GM12878 (cell line): ENCODE results near the gene TEF. TPM values are rescaled to one million over a fixed set of nuclear protein-coding genes. Genes with fewer than 3 reads are reported as not detected.

Source experiments
- ATAC-seq: fragments of 200-7000 bp; cut with Tn5 transposase; 3 replicates; pipeline ENCODE4 v1.9.1; 2020; ENCODE audit warnings: mild to moderate bottlenecking, moderate library complexity
- BruUV-seq: library from RNA; stranded (reverse); fragments of 400-500 nt; replicated peaks from 2 replicates; lab custom pipeline; 2021; lab: Mats Ljungman, UMichigan
- CTCF ChIA-PET: fragments of 300-600 bp; sonication (Branson Sonifier 250); formaldehyde crosslinking; extraction: SDS; loops from one replicate; lab custom pipeline; 2021; ENCODE audit warnings: inconsistent platforms; lab: Yijun Ruan, JAX
- POLR2A ChIA-PET: fragments of 350-600 bp; formaldehyde crosslinking; extraction: SDS; loops from one replicate; lab custom pipeline; 2021; ENCODE audit warnings: inconsistent platforms; lab: Charles Lee
- RAD21 ChIA-PET: fragments of 300-600 bp; sonication (Branson Sonifier 250); formaldehyde crosslinking; loops from one replicate; lab custom pipeline; 2023; ENCODE audit warnings: antibody characterized with exemption; ENCODE audit not compliant: unreplicated experiment; lab: Charles Lee
- SMC1A ChIA-PET: fragments of 300-600 bp; sonication (Branson Sonifier 250); formaldehyde crosslinking; loops from one replicate; lab custom pipeline; 2023; ENCODE audit not compliant: unreplicated experiment, uncharacterized antibody; lab: Charles Lee
- DNase-seq: peaks from one replicate; pipeline ENCODE4 v3.0.0-alpha.2; 2011; ENCODE audit warnings: low read depth, low spot score
- FAIRE-seq: peaks from 3 replicates; lab custom pipeline; 2011; peaks lifted over from hg19 to GRCh38; lab: Jason Lieb, UNC
- H2AFZ ChIP-seq: 2 replicates; pipeline ENCODE4 v1.6.0; 2011; ENCODE audit warnings: low read depth, low read length, control low read depth; ENCODE audit not compliant: control insufficient read depth
- H3K27ac ChIP-seq: 2 replicates; pipeline ENCODE4 v1.5.1; 2011; ENCODE audit warnings: control low read depth; ENCODE audit not compliant: control insufficient read depth, insufficient read depth
- H3K27me3 ChIP-seq, 2 experiments: replicated peaks in 1 of 2; 2 replicates each; pipeline versions ENCODE4 v1.6.0 to v1.6.1; 2011; ENCODE audit warnings: low read length in 1 of 2; ENCODE audit not compliant: control insufficient read depth in 2 of 2, insufficient read depth in 2 of 2
- H3K36me3 ChIP-seq, 2 experiments: 2 replicates each; pipeline ENCODE4 v1.5.1; 2011; ENCODE audit warnings: low read length in 1 of 2; ENCODE audit not compliant: control insufficient read depth in 2 of 2, insufficient read depth in 2 of 2
- H3K4me1 ChIP-seq: 2 replicates; pipeline ENCODE4 v1.6.1; 2011; ENCODE audit warnings: mild to moderate bottlenecking, low read length, moderate library complexity, mixed read lengths; ENCODE audit not compliant: control insufficient read depth, insufficient read depth
- H3K4me2 ChIP-seq: 2 replicates; pipeline ENCODE4 v1.6.0; 2011; ENCODE audit warnings: control low read depth; ENCODE audit not compliant: control insufficient read depth, insufficient read depth
- H3K4me3 ChIP-seq: fragments of 200-600 bp; sonication (generic); 2 replicates; pipeline ENCODE4 v1.5.1; 2016
- H3K79me2 ChIP-seq: 2 replicates; pipeline ENCODE4 v1.6.0; 2011; ENCODE audit warnings: low read length; ENCODE audit not compliant: control insufficient read depth, insufficient read depth
- H3K9ac ChIP-seq: 2 replicates; pipeline ENCODE4 v1.8.0; 2011; ENCODE audit warnings: low read length, control low read depth, mixed read lengths; ENCODE audit not compliant: control insufficient read depth, insufficient read depth
- H3K9me3 ChIP-seq: replicated peaks from 3 replicates; pipeline ENCODE4 v1.5.1; 2011; ENCODE audit warnings: mild to moderate bottlenecking, low read length; ENCODE audit not compliant: control insufficient read depth, insufficient read depth
- H4K20me1 ChIP-seq: 2 replicates; pipeline ENCODE4 v1.6.0; 2011; ENCODE audit not compliant: control insufficient read depth, insufficient read depth
- BHLHE40 ChIP-seq, 2 experiments: fragments of 450-650 bp in 1 of 2; IDR thresholded peaks; 2 replicates each; pipeline ENCODE4 v1.6.1; 2011 to 2017; ENCODE audit warnings: low read depth in 2 of 2, borderline replicate concordance in 1 of 2, improper control_type of control experiment in 1 of 2, low read length in 1 of 2, mild to moderate bottlenecking in 1 of 2
- CHD2 ChIP-seq: IDR thresholded peaks from 2 replicates; pipeline ENCODE4 v1.6.1; 2011; ENCODE audit warnings: low read depth, low read length, improper control_type of control experiment, borderline replicate concordance
- EED ChIP-seq: sonication (generic); IDR thresholded peaks from 2 replicates; pipeline ENCODE4 v1.6.1; 2016; ENCODE audit warnings: antibody characterized with exemption, low read depth
- EGR1 ChIP-seq, 2 experiments: IDR thresholded peaks; 1 replicate in 1 of 2; 2 replicates in 1 of 2; pipeline ENCODE4 v1.6.1; 2011 to 2012; ENCODE audit warnings: low read depth in 2 of 2, low read length in 2 of 2, borderline replicate concordance in 1 of 2, mild to moderate bottlenecking in 1 of 2, moderate library complexity in 1 of 2
- HCFC1 ChIP-seq: fragments of 150-350 bp; IDR thresholded peaks from 2 replicates; pipeline ENCODE4 v1.6.1; 2014; ENCODE audit warnings: low read length
- HDAC6 ChIP-seq: fragments of 200-600 bp; sonication (generic); IDR thresholded peaks from one replicate; pipeline ENCODE4 v1.8.0; 2017; ENCODE audit warnings: antibody characterized with exemption; ENCODE audit not compliant: unreplicated experiment
- KDM1A ChIP-seq: fragments of 200-600 bp; sonication (generic); IDR thresholded peaks from 2 replicates; pipeline ENCODE4 v1.6.1; 2016; ENCODE audit warnings: borderline replicate concordance
- MYC ChIP-seq: IDR thresholded peaks from 2 replicates; pipeline ENCODE4 v1.6.1; 2011; ENCODE audit warnings: mild to moderate bottlenecking, low read length, moderate library complexity, inconsistent platforms; ENCODE audit not compliant: insufficient read depth, insufficient replicate concordance, insufficient read length, severe bottlenecking
- NBN ChIP-seq: fragments of 450-650 bp; IDR thresholded peaks from 2 replicates; pipeline ENCODE4 v1.6.1; 2016
- NR2F1 ChIP-seq: fragments of 450-650 bp; conservative IDR thresholded peaks from 2 replicates; pipeline ENCODE4 v1.6.1; 2017; ENCODE audit warnings: mild to moderate bottlenecking
- PML ChIP-seq: IDR thresholded peaks from 2 replicates; pipeline ENCODE4 v1.6.1; 2012; ENCODE audit warnings: low read length, inconsistent platforms
- SMAD1 ChIP-seq: fragments of 450-650 bp; IDR thresholded peaks from 2 replicates; pipeline ENCODE4 v1.6.1; 2018; ENCODE audit warnings: mild to moderate bottlenecking, low read depth; ENCODE audit not compliant: partially characterized antibody
- SMARCA5 ChIP-seq: fragments of 450-650 bp; IDR thresholded peaks from 2 replicates; pipeline ENCODE4 v1.6.1; 2017; ENCODE audit warnings: mild to moderate bottlenecking
- SPI1 ChIP-seq: IDR thresholded peaks from 2 replicates; pipeline ENCODE4 v1.6.1; 2011; ENCODE audit warnings: low read depth, mild to moderate bottlenecking, low read length, moderate library complexity, borderline replicate concordance; ENCODE audit not compliant: insufficient read depth
- STAT1 ChIP-seq: fragments of 450-650 bp; conservative IDR thresholded peaks from 2 replicates; pipeline ENCODE4 v1.6.1; 2014; ENCODE audit warnings: antibody characterized with exemption, mild to moderate bottlenecking
- TCF12 ChIP-seq: IDR thresholded peaks from 2 replicates; pipeline ENCODE4 v1.6.1; 2011; ENCODE audit warnings: low read depth, mild to moderate bottlenecking, low read length
- TCF7 ChIP-seq: IDR thresholded peaks from 2 replicates; pipeline ENCODE4 v1.6.1; 2014; ENCODE audit warnings: antibody characterized with exemption, borderline replicate concordance
- WRNIP1 ChIP-seq: IDR thresholded peaks from 2 replicates; pipeline ENCODE4 v1.6.1; 2011; ENCODE audit warnings: low read depth, low read length, improper control_type of control experiment, borderline replicate concordance
- WGBS: methylation state at CpG from one replicate; pipeline ENCODE4 v1.1.6; 2016; ENCODE audit warnings: low lambda C conversion rate; ENCODE audit not compliant: insufficient replicate concordance, insufficient coverage; ENCODE audit errors: missing lambda C conversion rate; 5-methylcytosine and 5-hydroxymethylcytosine counted together
- in situ Hi-C: fragments of 300-500 bp; cut with MboI; formaldehyde crosslinking; loops from 9 replicates; pipeline ENCODE4 v1.14.3; 2018; ENCODE audit warnings: mixed read lengths
- intact Hi-C: fragments of 100-400 bp; cut with micrococcal nuclease; formaldehyde crosslinking; loops from one replicate; pipeline ENCODE4 v1.14.2; 2022; ENCODE audit not compliant: unreplicated experiment
- polyA plus RNA-seq, 11 experiments: library from polyadenylated mRNA; depleted of rRNA in 4 of 11; unstranded in 6 of 11; stranded (reverse) in 5 of 11; fragments of >200 nt; fragmentation: Nextera tagmentation in 4 of 11; fragmentation: Illumina TruSeq in 1 of 11; extraction: Ambion mirVana in 4 of 11; extraction: Trizol in 1 of 11; gene quantifications; 1 replicate in 1 of 11; 2 replicates in 10 of 11; pipeline versions ENCODE4 v1.2.1 to v1.2.3, GENCODE V29; 2011 to 2016; ENCODE audit warnings: inconsistent platforms in 2 of 11, missing spikeins in 2 of 11, low read depth in 1 of 11
- total RNA-seq, 4 experiments: library from RNA; depleted of rRNA in 3 of 4; stranded (reverse); fragments of >200 nt in 3 of 4; fragmentation: Illumina TruSeq in 1 of 4; extraction: Trizol in 1 of 4; gene quantifications; 2 replicates each; pipeline versions ENCODE4 v1.2.1 to v1.2.3, GENCODE V29; 2013 to 2021
- TF ChIP-seq, protein P1 (sequence below): IDR thresholded peaks from 2 replicates; pipeline ENCODE4 v1.6.1; 2011; ENCODE audit warnings: low read depth, mild to moderate bottlenecking, low read length, moderate library complexity, borderline replicate concordance; ENCODE audit errors: extremely low read depth

Gene TEF
- total and polyA plus RNA-seq, 10 of the 15 experiments (the other 5 are each of a cell fraction or from before 2014, with no cell fraction given): 0.23 to 4.9 (median 3.2) TPM

DNA sequence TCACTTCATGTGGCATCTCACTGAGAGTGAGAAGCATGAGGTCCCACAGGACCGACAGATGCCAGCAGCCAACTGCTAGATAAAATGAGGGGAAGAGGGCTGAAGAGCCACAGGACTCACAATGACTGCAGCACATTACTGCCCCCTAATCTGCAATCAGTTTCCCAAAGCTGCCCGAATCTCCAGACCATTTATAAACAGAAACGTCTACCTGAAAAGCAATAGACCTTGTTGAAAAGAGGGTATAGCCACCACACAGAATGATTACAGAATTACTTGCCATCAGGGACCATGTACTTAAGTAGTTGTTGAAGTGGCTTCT is 12.4 kb upstream of the TEF start:
- no peak for TF ChIP-seq HDAC6
- TF ChIP-seq, all 136 proteins: peak for 0
- intact Hi-C loops (no loop called here), in situ Hi-C loops (no loop called here)
- Histone ChIP-seq H2AFZ (no peak overlapping the region), H3K9me3 (no peaks in the 10 kb centered on the region), H3K36me3 (no peaks in the 10 kb centered on the region), H3K4me3 (no peak overlapping the region), H3K27ac (no peak overlapping the region), H3K4me1 (no peaks in the 10 kb centered on the region), H3K9ac (no peak overlapping the region), H3K4me2 (no peak overlapping the region), H3K79me2 (no peaks in the 10 kb centered on the region), H4K20me1 (no peaks in the 10 kb centered on the region), H3K27me3 (peaks cover 0 to 3% of the 10 kb centered on the region in 2 experiments; a peak in 1 of 4 replicates)
- ChIA-PET POLR2A (no interaction called here), SMC1A (no interaction called here), RAD21 (no interaction called here), CTCF (no interaction called here)
- DNase-seq (no peak), ATAC-seq (no peak), FAIRE-seq (no peak)
- 0% methylated on average over 3 of the region's 3 CpGs for WGBS
- BruUV-seq: no TSS peak

DNA sequence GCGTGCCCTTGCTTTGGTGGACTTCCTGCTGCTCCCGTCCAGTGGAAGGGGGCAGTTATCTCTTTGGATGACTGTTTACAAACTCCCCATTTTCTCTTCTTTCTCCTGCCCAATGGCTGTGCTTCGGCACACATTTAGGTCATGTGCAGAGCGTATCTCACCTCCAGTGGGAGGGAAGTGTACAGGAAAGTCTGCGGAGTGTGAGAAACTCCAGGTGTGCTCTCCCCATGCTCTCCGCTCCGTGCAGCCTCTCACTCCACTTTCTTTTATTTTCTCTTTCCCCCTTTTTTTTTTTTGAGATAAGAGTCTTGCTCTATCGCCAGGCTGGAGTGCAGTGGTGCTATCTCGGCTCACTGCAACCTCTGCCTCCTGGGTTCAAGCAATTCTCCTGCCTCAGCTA is 11.9 kb upstream of the TEF start:
- no peaks in the 10 kb centered on the region for H3K9me3 ChIP-seq
- ChIA-PET RAD21 (no interaction called here), SMC1A (no interaction called here), CTCF (no interaction called here), POLR2A (no interaction called here)
- H3K4me3 ChIP-seq: no peak overlapping the region
- in situ Hi-C loops: no loop called here
- H3K79me2 ChIP-seq: no peaks in the 10 kb centered on the region
- no TSS peak for BruUV-seq
- FAIRE-seq (no peak), ATAC-seq (no peak), DNase-seq (no peak)
- no peak overlapping the region for H3K4me2 ChIP-seq
- WGBS: 63% methylated on average over 9 of the region's 9 CpGs
- H3K27ac ChIP-seq: no peak overlapping the region
- H4K20me1 ChIP-seq: no peaks in the 10 kb centered on the region
- no peaks in the 10 kb centered on the region for H3K4me1 ChIP-seq
- no peaks in the 10 kb centered on the region for H3K36me3 ChIP-seq
- H3K27me3 ChIP-seq: peaks cover 0 to 3% of the 10 kb centered on the region in 2 experiments; a peak in 1 of 4 replicates
- H3K9ac ChIP-seq: no peak overlapping the region
- H2AFZ ChIP-seq: no peak overlapping the region
- intact Hi-C loops: no loop called here
- TF ChIP-seq SPI1 (no peak), MYC (no peak), WRNIP1 (no peak), TCF12 (no peak), PML (no peak), HCFC1 (no peak), EGR1 (IDR thresholded peaks at IDR 0.05; ENCODE audit: borderline replicate concordance in 1 of 2, low read depth in 2 of 2, low read length in 2 of 2) (no peak), STAT1 (no peak), NR2F1 (no peak), EED (no peak), KDM1A (no peak), CHD2 (no peak), NBN (no peak), TCF7 (no peak), SMAD1 (no peak), SMARCA5 (no peak), BHLHE40 (IDR thresholded peaks at IDR 0.05; ENCODE audit: borderline replicate concordance in 1 of 2, low read depth in 2 of 2, low read length in 1 of 2) (no peak)
- TF ChIP-seq, protein P1, sequence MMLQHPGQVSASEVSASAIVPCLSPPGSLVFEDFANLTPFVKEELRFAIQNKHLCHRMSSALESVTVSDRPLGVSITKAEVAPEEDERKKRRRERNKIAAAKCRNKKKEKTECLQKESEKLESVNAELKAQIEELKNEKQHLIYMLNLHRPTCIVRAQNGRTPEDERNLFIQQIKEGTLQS: no peak
